Activated CD8-positive, alpha-beta memory T cell treated with anti-CD3 and anti-CD28 coated beads for 1 hour (primary cell): ENCODE results near the gene GJC1.

Experiments
- DNase-seq, 2 donors: peaks; one replicate each; pipeline ENCODE4 v3.0.0-alpha.2; 2020; ENCODE audit warnings: low read depth in 1 of 2; ENCODE audit errors: extremely low read depth in 1 of 2

GJC1 gene

GRCh38 chr17:44804302-44805089 lies 25.6 kb downstream of the GJC1 start:
- no peak for DNase-seq

GRCh38 chr17:44801880-44802279 lies 28.2 kb downstream of the GJC1 start:
- no peak for DNase-seq

GRCh38 chr17:44798356-44798755 lies 31.7 kb downstream of the GJC1 start:
- no peak for DNase-seq

- no peak for DNase-seq
These were observed 32.3 kb downstream of the GJC1 start for GRCh38 chr17:44797802-44798201.

GRCh38 chr17:44796731-44797130 lies 33.4 kb downstream of the GJC1 start:
- no peak for DNase-seq

GRCh38 chr17:44795928-44796327 lies 34.2 kb downstream of the GJC1 start:
- no peak for DNase-seq

- DNase-seq = no peak
These were observed 34.7 kb downstream of the GJC1 start for GRCh38 chr17:44795421-44795820.

GRCh38 chr17:44794851-44795413 lies 35.2 kb downstream of the GJC1 start:
- no peak for DNase-seq

- no peak for DNase-seq
These were observed 35.9 kb downstream of the GJC1 start for GRCh38 chr17:44793885-44794842.

- no peak for DNase-seq
These were observed 37.8 kb downstream of the GJC1 start for GRCh38 chr17:44792276-44792675.

GRCh38 chr17:44788139-44788538 lies 41.9 kb downstream of the GJC1 start:
- DNase-seq = no peak

GRCh38 chr17:44787271-44787940 lies 42.7 kb downstream of the GJC1 start:
- no peak for DNase-seq

GRCh38 chr17:44786551-44787081 lies 43.5 kb downstream of the GJC1 start:
- no peak for DNase-seq

- DNase-seq = no peak
These were observed 44.2 kb downstream of the GJC1 start for GRCh38 chr17:44785921-44786320.

- no peak for DNase-seq
These were observed 47.7 kb downstream of the GJC1 start for GRCh38 chr17:44782326-44782850.

- DNase-seq = no peak
These were observed 48.3 kb downstream of the GJC1 start for GRCh38 chr17:44781551-44782325.

- no peak for DNase-seq
These were observed 49.1 kb downstream of the GJC1 start for GRCh38 chr17:44780845-44781480.

- no peak for DNase-seq
These were observed 49.9 kb downstream of the GJC1 start for GRCh38 chr17:44780161-44780560.
